T-helper 2 cell (primary cell): Measurements from ENCODE around the gene COL6A1.

Experiments used
- DNase-seq, 5 experiments: peaks; one replicate each; pipeline versions ENCODE4 v3.0.0 to v3.0.0-alpha.2; 2012 to 2022

The COL6A1 gene

DNA sequence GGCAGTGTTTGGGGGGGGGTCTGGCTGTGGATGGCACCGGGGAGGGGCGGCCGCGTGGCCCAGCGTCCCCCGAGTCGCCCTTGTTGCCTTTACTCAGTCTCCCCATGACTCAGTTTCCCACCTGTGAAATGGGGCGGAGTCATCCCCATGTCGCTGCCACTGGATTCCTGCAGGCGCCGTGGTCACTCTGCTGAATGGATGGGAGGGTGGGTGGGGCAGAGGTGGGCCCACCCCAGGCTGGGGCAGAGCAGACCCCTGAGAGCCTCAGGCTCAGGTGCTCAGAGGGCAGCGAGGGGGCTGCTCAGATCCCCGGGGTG lies 2.0 kb downstream of the COL6A1 start:
- no peak for DNase-seq

DNA sequence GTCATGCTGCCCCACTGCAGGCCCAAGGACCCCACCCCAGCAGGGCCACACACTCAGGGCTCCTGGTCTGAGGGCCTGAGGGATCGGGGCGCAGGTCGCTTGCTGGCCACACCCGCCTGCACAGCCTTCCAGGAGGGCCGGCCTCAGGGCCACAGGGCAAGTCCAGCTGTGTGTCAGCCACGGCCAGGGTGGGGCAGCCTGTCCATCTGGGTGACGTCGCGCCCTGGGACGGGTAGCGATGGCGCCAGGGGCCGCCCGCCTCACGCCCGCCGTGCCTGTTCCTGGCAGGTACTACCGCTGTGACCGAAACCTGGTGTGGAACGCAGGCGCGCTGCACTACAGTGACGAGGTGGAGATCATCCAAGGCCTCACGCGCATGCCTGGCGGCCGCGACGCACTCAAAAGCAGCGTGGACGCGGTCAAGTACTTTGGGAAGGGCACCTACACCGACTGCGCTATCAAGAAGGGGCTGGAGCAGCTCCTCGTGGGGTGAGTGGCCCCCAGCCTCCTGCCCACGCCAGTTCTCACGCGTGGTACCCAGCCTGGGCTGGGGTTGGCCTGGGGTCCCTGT lies 2.5 kb downstream of the COL6A1 start:
- peak in 2 of 5 experiments; percentile 3 to 6 for DNase-seq

DNA sequence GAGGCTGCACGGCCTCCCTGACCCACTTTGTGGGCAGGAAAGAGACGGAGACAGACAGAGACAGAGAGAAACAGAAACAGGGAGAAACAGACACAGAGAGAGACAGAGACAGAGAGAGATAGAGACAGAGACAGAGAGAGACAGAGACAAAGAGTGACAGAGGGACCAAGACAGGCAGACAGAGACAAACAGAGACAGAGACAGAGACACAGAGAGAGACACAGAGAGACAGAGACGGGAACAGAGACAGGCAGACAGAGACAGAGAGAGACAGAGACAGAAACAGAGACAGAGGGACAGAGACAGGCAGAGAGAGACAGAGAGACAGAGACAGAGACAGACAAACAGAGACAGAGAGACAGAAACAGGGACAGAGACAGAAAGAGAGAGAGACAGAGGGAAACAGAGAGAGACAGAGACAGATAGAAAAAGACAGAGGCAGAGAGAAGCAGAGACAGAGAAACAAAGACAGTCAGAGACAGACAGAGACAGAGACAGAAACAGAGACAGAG lies 3.1 kb downstream of the COL6A1 start:
- DNase-seq, result no peak

DNA sequence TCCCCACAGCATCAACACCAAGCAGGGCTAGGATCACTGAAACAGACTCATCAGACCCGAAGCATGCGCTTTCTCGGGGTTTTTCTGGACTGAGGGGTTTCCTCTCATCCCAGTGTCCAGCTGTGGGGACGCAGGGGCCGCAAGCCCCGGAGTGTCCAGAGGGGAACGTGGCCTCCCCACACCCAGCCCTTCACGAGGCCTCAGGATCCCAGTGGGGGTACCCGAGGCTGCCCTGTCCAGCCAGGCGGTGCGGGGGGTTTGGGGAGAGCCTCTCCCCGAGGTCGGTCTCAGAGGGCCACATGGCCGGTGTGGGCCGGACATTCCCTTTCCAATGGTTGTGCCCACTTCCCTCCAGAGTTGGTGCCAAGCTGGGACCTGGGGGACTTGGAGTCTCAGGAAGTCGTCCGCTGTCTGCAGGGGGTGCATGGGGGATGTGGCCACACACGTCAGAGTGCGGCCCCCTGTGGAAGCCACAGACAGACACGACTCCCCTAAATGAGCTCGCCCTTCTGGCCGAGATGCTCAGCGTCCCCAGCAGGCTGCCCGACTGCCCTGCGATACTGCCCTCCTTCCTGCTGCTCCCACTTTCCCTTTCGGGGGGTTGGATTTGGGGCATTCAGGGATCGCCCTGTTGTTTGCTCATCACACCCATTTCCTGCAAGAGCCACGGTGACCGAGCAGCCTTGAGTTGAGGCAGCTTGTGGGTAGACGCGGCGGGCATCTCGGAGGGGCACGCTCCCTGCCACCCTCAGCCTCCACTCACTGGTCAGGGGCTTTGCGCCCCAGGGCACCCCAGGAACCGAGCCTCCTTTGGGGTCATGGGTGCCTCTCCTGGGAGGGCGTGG lies 4.1 kb downstream of the COL6A1 start:
- peak in 2 of 5 experiments; percentile 3 to 8 for DNase-seq

- peak in 1 of 5 experiments; percentile 6 for DNase-seq
Observed at GRCh38 chr21:45986316-45987051, 4.9 kb downstream of the COL6A1 start.

DNA sequence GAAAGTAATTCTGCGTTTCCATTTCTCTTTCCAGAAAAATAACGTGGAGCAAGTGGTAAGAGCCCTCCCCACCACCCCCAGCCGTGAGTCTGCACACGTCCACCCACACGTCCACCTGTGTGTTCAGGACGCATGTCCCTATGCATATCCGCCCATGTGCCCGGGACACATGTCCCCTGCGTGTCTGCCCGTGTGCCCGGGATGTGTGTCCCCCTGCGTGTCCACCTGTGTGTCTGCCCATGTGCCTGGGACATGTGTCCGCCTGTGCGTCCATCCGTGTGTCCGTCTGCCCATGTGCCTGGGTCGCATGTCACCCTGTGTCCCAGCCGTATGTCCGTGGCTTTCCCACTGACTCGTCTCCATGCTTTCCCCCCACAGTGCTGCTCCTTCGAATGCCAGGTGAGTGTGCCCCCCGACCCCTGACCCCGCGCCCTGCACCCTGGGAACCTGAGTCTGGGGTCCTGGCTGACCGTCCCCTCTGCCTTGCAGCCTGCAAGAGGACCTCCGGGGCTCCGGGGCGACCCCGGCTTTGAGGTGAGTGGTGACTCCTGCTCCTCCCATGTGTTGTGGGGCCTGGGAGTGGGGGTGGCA lies 5.6 kb downstream of the COL6A1 start:
- DNase-seq, result peak in 2 of 5 experiments; percentile 4 to 6

DNA sequence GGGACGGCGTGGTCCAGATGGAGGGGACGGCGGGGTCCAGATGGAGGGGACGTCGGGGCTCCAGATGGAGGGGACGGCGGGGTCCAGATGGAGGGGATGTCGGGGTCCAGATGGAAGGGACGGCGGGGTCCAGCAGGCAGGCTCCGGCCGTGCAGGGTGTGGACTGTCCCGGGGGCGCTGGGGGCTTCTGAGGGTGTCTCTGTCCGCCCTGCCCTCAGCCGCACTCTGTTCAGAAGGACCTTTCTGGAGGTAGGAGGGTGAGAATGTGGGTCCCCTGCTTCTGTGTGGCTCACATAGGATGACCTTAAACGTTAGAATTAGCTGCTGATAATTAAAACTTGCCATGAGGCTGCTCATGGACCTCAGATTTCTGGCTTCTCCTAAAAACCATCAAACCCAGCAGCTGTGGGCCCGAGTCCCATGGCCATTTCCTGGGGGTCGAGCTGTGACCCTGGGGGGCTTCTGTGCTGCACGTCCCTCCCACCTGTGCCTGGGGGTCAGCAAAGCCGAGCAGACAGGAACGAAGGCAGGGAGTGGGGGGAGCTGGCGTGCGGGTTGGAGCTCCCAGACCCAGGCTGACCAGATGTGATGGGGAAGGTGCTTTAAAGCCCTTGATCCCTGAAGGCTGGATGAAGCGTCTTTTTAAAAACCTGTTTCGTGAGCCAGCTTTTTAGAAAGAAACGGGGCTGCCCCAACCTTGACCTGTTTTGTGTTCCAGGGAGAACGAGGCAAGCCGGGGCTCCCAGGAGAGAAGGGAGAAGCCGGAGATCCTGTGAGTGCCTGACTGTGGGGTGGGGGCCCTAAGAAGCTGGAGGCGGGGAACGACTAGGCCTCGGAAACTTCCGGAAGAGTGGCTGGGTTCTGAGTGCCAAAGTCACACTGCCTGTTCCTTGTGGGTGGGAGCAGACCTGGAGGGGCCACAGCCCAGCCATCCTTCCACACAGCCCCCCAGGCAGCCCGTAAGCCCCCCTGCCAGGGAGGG lies 7.1 kb downstream of the COL6A1 start:
- peak in 1 of 5 experiments; percentile 5 for DNase-seq

GRCh38 chr21:45989355-45990048 lies 7.9 kb downstream of the COL6A1 start:
- DNase-seq, result peak in 1 of 5 experiments; percentile 7

GRCh38 chr21:45990049-45990711 lies 8.6 kb downstream of the COL6A1 start:
- DNase-seq, result no peak

DNA sequence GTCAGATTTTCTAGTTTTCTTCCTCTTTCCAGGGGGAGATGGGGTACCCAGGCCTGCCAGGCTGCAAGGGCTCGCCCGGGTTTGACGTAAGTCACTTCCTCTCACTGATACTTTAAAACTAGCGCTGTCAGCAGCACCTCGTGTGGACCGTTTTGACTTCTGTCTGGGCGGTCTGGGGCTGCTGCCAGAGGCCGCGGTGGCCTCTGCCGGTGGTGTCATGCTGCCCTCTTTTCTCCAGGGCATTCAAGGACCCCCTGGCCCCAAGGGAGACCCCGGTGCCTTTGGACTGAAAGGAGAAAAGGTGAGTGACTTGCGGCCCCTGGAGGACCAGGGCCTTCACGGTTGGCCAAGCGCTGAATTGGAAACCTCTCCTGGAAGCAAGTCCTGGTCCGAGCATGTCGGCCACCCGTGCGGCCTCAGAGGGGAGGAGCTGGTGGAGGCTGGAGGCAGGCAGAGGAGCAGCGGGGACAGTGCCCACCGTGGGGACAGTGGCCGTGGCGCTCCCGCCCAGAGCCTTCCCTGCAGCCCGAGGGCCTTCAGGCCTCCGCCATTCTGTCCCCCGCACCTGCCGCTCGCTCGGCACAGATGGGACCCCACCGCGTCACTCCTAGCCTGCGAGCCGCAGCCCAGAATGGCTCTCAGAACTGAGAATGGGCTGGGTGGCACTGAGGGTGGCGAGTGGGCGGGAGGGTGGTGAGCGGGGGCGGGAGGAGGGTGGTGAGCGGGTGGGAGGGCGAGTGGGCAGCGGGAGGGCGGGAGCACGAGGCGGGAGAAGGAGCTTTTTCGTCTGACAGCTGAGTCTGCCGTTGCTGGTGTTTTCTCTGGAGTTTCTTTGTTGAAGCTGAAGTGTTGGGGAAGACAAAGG lies 9.4 kb downstream of the COL6A1 start:
- no peak for DNase-seq

GRCh38 chr21:45991606-45992300 lies 10.2 kb downstream of the COL6A1 start:
- DNase-seq, result no peak

DNA sequence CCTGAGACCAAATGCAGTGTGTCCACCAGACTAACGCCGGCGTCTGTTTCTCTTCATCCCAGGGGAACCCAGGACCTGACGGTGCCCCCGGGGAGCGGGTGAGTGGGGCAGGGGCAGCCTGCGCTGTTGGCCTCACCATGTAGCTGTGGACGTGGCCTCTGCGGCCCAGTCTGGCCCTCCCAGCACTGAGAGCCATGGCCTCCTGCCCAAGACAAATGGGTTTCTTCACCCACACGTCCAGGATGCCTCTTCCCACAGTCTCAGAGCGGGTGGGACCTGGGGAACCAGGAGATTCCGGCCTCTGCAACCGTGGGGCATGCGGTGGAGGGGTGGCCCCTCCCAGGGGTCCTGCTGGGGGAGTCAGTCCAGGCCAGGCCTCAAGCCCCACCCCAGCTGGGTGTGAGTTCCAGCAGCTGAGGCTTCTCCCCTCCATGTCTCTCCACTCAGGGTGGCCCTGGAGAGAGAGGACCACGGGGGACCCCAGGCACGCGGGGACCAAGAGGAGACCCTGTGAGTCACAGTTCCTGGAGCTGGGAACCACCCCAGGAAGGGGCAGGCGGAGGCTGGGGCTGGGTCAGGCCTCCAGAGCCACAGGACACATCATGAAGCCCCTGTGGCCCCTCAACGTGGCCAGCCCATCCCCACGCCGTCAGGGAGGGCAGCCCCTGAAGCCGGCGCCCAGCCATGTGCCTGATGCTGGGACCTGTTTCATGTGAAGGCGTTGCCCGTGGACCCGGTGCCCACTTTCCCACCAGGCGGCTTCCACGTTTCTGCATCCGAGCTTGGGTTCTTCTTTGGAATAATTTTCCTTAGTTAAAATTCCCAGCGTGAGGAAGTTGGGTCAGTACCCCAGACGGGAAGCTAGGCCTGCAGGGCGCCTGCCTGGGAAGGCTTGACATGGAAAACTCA lies 11.0 kb downstream of the COL6A1 start:
- peak in 1 of 5 experiments; percentile 7 for DNase-seq

- peak in 1 of 5 experiments; percentile 3 for DNase-seq
Observed at GRCh38 chr21:45993210-45994085, 11.9 kb downstream of the COL6A1 start.

- peak in 1 of 5 experiments; percentile 5 for DNase-seq
Observed at GRCh38 chr21:45994086-45994661, 12.6 kb downstream of the COL6A1 start.

DNA sequence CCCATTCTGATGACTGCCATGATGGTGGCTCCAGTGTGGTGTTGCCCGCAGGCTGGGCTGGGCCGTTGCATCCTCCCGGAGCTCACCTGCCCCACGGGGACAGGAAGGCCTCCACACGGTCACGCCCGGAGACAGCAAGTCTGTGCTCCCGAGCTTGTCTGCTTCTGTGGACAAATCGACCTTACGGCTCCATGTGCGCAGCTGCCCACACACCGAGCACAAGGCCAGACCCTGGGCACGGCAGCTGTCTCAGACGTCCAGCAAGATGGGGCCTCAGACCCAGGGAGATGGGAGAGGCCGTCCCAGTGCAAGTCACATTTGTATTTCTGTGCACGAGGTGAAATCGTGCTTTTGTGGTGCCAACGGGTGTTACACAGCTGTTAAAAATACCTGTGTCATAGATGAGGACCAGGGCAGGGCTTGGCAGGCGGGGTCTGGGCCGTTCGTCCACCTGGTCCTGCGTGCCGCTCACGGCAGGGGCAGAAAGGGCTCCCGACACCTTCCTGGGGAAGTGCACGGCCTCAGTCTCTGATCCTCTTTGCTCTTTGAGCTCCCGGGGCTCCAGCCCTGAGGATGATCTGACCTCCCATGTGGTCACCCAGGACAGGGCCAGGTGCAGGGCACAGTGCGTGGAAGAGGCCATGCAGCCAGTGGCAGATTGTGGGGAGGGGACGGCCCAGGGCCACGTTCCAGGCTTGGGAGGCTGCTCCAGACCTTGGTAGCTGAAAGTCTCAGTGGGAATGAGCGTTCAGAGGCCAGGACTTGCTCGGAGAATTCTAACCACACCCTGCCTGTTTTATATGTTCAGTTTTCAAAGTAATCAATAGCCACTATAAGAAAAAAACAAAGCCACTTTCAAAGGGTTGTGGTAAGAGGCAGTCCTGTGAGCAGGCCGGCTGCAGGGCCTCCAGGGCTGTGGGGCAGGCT lies 13.5 kb downstream of the COL6A1 start:
- DNase-seq, result peak in 1 of 5 experiments; percentile 6
